ENCODE results near the gene RDH13.

Gene RDH13

DNA sequence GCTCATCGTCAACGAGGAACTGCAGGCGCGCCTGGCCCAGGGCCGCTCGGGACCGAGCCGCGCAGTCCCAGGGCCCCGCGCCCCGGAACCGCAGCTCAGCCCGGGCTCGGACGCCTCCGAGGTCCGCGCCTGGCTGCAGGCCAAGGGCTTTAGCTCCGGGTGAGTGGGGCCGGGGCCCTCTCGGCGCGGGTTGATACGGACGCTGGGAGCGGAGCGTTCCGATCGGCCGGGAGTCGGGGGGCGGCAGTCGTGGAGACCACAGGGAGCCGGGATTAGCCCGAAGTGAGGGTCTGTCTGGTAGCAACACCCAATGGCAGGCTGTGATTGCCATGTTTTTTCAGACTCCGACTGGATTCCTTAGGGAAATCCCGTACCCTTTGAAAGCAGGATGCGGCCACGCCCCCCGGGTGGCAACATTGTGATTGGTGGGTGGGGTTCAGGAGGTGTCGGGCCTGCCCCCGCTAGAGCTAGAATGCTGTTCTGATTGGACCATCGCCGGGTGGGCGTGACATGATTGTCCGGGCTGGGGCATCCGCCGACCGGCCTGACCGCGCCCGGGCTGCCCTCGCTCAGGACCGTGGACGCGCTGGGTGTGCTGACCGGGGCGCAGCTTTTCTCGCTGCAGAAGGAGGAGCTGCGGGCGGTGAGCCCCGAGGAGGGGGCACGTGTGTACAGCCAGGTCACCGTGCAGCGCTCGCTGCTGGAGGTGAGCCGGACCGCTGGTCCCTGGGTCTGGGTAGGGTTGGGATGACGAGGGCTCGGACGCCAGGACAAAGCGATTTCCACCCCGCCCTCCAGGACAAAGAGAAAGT is 24.0 kb upstream of the RDH13 start:
- Histone ChIP-seq H3K4ac (ENCODE audit: low read length) (no peak overlapping the region), H2BK15ac (ENCODE audit: low read length) (peak overlapping the region; percentile 97), H3K27ac (replicated peaks; ENCODE audit: low read length) (peak overlapping the region; percentile 85), H3K36me3 (replicated peaks in 1 of 2; ENCODE audit: control insufficient read depth in 2 of 2, insufficient read depth in 2 of 2, low read length in 2 of 2) (peaks cover 15 to 24% of the 10 kb centered on the region in 2 donors), H4K8ac (ENCODE audit: low read depth, low read length) (peak overlapping the region; percentile 29), H2BK12ac (ENCODE audit: low read length) (peak overlapping the region; percentile 79), H2AK5ac (ENCODE audit: low read depth, low read length) (peak overlapping the region; percentile 40), H3K9me3 (replicated peaks in 1 of 2; ENCODE audit: control insufficient read depth in 2 of 2, insufficient read depth in 1 of 2, low read depth in 1 of 2, low read length in 2 of 2) (peaks cover 2 to 5% of the 10 kb centered on the region in 2 donors), H2AFZ (ENCODE audit: low read length) (peak overlapping the region; percentile 86), H3K27me3 (ENCODE audit: control insufficient read depth in 3 of 3, insufficient read depth in 3 of 3, low read depth in 1 of 3, low read length in 3 of 3) (peaks cover 4 to 35% (median 19%) of the 10 kb centered on the region in 3 experiments), H2BK120ac (ENCODE audit: low read depth, low read length) (peak overlapping the region; percentile 28), H3K18ac (ENCODE audit: low read length) (peak overlapping the region; percentile 99), H3K4me2 (ENCODE audit: insufficient read depth, low read length, poor library complexity, severe bottlenecking) (peak overlapping the region; percentile 97), H2BK5ac (ENCODE audit: low read length) (peak overlapping the region; percentile 97), H3K79me1 (ENCODE audit: low read depth, low read length) (peaks cover 3% of the 10 kb centered on the region), H3K4me3 (ENCODE audit: low read length in 2 of 2) (peak overlapping the region; percentile 60 to 93), H3K14ac (ENCODE audit: low read length) (peak overlapping the region; percentile 50), H4K91ac (ENCODE audit: low read depth, low read length, poor library complexity) (no peak overlapping the region), H3K23ac (ENCODE audit: low read depth, low read length, poor library complexity) (peak overlapping the region; percentile 96), H3K9ac (ENCODE audit: low read depth, low read length, poor library complexity) (peak overlapping the region; percentile 91), H3K4me1 (ENCODE audit: control insufficient read depth in 2 of 2, insufficient read depth in 1 of 2, low read depth in 1 of 2, low read length in 2 of 2) (peaks cover 19 to 27% of the 10 kb centered on the region in 2 donors)
- peak; percentile 99 for DNase-seq (ENCODE audit: low spot score)
- WGBS, 2 donors (ENCODE audit: extremely low coverage in 2 of 2, insufficient read length in 2 of 2, insufficient replicate concordance in 1 of 2) = no CpG with 5 or more reads among the region's 74 CpGs

- Histone ChIP-seq H3K79me1 (ENCODE audit: low read depth, low read length) (peaks cover 3% of the 10 kb centered on the region), H3K36me3 (replicated peaks in 1 of 2; ENCODE audit: control insufficient read depth in 2 of 2, insufficient read depth in 2 of 2, low read length in 2 of 2) (peaks cover 11 to 17% of the 10 kb centered on the region in 2 donors), H2BK120ac (ENCODE audit: low read depth, low read length) (peak overlapping the region; percentile 28), H4K8ac (ENCODE audit: low read depth, low read length) (no peak overlapping the region), H3K27me3 (ENCODE audit: control insufficient read depth in 3 of 3, insufficient read depth in 3 of 3, low read depth in 1 of 3, low read length in 3 of 3) (peaks cover 4 to 43% (median 27%) of the 10 kb centered on the region in 3 experiments), H3K18ac (ENCODE audit: low read length) (peak overlapping the region; percentile 89), H2BK12ac (ENCODE audit: low read length) (peak overlapping the region; percentile 79), H3K23ac (ENCODE audit: low read depth, low read length, poor library complexity) (peak overlapping the region; percentile 77), H3K27ac (replicated peaks; ENCODE audit: low read length) (peak overlapping the region; percentile 84), H2BK15ac (ENCODE audit: low read length) (peak overlapping the region; percentile 62), H3K9ac (ENCODE audit: low read depth, low read length, poor library complexity) (peak overlapping the region; percentile 91), H2AK5ac (ENCODE audit: low read depth, low read length) (peak overlapping the region; percentile 15), H2AFZ (ENCODE audit: low read length) (peak overlapping the region; percentile 86), H3K9me3 (replicated peaks in 1 of 2; ENCODE audit: control insufficient read depth in 2 of 2, insufficient read depth in 1 of 2, low read depth in 1 of 2, low read length in 2 of 2) (peaks cover 2 to 9% of the 10 kb centered on the region in 2 donors), H3K4me2 (ENCODE audit: insufficient read depth, low read length, poor library complexity, severe bottlenecking) (peak overlapping the region; percentile 97), H3K14ac (ENCODE audit: low read length) (no peak overlapping the region), H3K4me3 (ENCODE audit: low read length in 2 of 2) (peak overlapping the region; percentile 60 to 88), H3K4me1 (ENCODE audit: control insufficient read depth in 2 of 2, insufficient read depth in 1 of 2, low read depth in 1 of 2, low read length in 2 of 2) (peaks cover 19 to 22% of the 10 kb centered on the region in 2 donors), H3K4ac (ENCODE audit: low read length) (no peak overlapping the region), H2BK5ac (ENCODE audit: low read length) (peak overlapping the region; percentile 97), H4K91ac (ENCODE audit: low read depth, low read length, poor library complexity) (no peak overlapping the region)
- no peak for DNase-seq (ENCODE audit: low spot score)
- no CpG with 5 or more reads among the region's 35 CpGs for WGBS, 2 donors (ENCODE audit: extremely low coverage in 2 of 2, insufficient read length in 2 of 2, insufficient replicate concordance in 1 of 2)
Observed at GRCh38 chr19:55085923-55086715, 23.2 kb upstream of the RDH13 start.

GRCh38 chr19:55084416-55084815 is 21.5 kb upstream of the RDH13 start:
- H3K27me3 ChIP-seq (ENCODE audit: control insufficient read depth in 3 of 3, insufficient read depth in 3 of 3, low read depth in 1 of 3, low read length in 3 of 3) = peaks cover 4 to 60% (median 42%) of the 10 kb centered on the region in 3 experiments

More at GRCh38 chr19:55084416-55084815, 21.5 kb upstream of the RDH13 start:
- no peak overlapping the region for H3K4me2 ChIP-seq (ENCODE audit: insufficient read depth, low read length, poor library complexity, severe bottlenecking)
- no peak overlapping the region for H4K8ac ChIP-seq (ENCODE audit: low read depth, low read length)
- no peak for DNase-seq (ENCODE audit: low spot score)
- WGBS, 2 donors (ENCODE audit: extremely low coverage in 2 of 2, insufficient read length in 2 of 2, insufficient replicate concordance in 1 of 2) = no CpG with 5 or more reads among the region's 10 CpGs
- peaks cover 3% of the 10 kb centered on the region for H3K79me1 ChIP-seq (ENCODE audit: low read depth, low read length)
- H3K9me3 ChIP-seq (replicated peaks in 1 of 2; ENCODE audit: control insufficient read depth in 2 of 2, insufficient read depth in 1 of 2, low read depth in 1 of 2, low read length in 2 of 2) = peaks cover 2 to 12% of the 10 kb centered on the region in 2 donors
- H3K27ac ChIP-seq (replicated peaks; ENCODE audit: low read length) = no peak overlapping the region
- no peak overlapping the region for H3K4me3 ChIP-seq (ENCODE audit: low read length in 2 of 2)
- no peak overlapping the region for H2AFZ ChIP-seq (ENCODE audit: low read length)
- no peak overlapping the region for H2BK12ac ChIP-seq (ENCODE audit: low read length)
- no peak overlapping the region for H4K91ac ChIP-seq (ENCODE audit: low read depth, low read length, poor library complexity)
- peak overlapping the region; percentile 56 for H3K9ac ChIP-seq (ENCODE audit: low read depth, low read length, poor library complexity)
- H3K4ac ChIP-seq (ENCODE audit: low read length) = no peak overlapping the region
- H2BK120ac ChIP-seq (ENCODE audit: low read depth, low read length) = no peak overlapping the region
- H3K23ac ChIP-seq (ENCODE audit: low read depth, low read length, poor library complexity) = no peak overlapping the region
- H2AK5ac ChIP-seq (ENCODE audit: low read depth, low read length) = peak overlapping the region; percentile 74
- H3K4me1 ChIP-seq (ENCODE audit: control insufficient read depth in 2 of 2, insufficient read depth in 1 of 2, low read depth in 1 of 2, low read length in 2 of 2) = peaks cover 21 to 30% of the 10 kb centered on the region in 2 donors
- H3K36me3 ChIP-seq (replicated peaks in 1 of 2; ENCODE audit: control insufficient read depth in 2 of 2, insufficient read depth in 2 of 2, low read length in 2 of 2) = peaks cover 1 to 2% of the 10 kb centered on the region in 2 donors
- peak overlapping the region; percentile 42 for H3K18ac ChIP-seq (ENCODE audit: low read length)
- no peak overlapping the region for H2BK15ac ChIP-seq (ENCODE audit: low read length)
- no peak overlapping the region for H2BK5ac ChIP-seq (ENCODE audit: low read length)
- H3K14ac ChIP-seq (ENCODE audit: low read length) = no peak overlapping the region
